NCI-H146 (cell line): ENCODE measurements around the gene RAD51AP2.

Experiments used
- DNase-seq: peaks from one replicate; lab custom pipeline; 2025; lab: John Stamatoyannopoulos, UW

Gene RAD51AP2

GRCh38 chr2:17470855-17471641 lies 47.2 kb downstream of the RAD51AP2 start:
- peak; percentile 30 for DNase-seq

DNA sequence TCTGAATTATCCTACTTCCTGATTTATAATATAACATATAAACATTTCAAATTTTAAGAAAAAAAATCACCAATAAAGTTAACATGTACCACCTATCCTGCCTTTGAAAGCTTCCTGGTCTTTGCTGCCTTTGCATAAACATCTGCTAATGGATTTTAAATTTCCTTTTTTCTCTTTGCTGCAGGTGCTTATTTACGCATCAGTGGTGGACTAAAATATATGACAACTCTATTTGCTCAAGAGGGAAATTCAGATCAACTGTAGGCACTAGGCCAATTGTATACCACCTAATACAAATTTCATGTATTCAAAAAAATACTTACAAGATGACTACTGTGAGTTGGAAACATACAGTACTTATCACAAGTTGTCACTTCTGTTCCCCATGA lies 57.2 kb downstream of the RAD51AP2 start:
- no peak for DNase-seq
